SU-DHL-6 (cell line): ENCODE data around the gene CYLD.

Experiments
- H2AFZ ChIP-seq: fragments of 200-600 bp; sonication (generic); 2 replicates; pipeline ENCODE4 v1.6.1; 2014; ENCODE audit warnings: low read depth, mild to moderate bottlenecking, moderate library complexity, mixed read lengths, antibody characterized with exemption, low read length; ENCODE audit not compliant: severe bottlenecking
- H3F3A ChIP-seq: fragments of 200-600 bp; shearing (Covaris generic); 2 replicates; pipeline ENCODE4 v1.6.0; 2016; ENCODE audit warnings: antibody characterized with exemption, mild to moderate bottlenecking; ENCODE audit not compliant: insufficient read depth
- H3K27ac ChIP-seq: fragments of 200-600 bp; sonication (generic); 2 replicates; pipeline ENCODE4 v1.5.1; 2016; ENCODE audit warnings: low read depth, mild to moderate bottlenecking, low read length, moderate library complexity, mixed read lengths
- H3K27me3 ChIP-seq: fragments of 200-600 bp; sonication (generic), shearing (Covaris generic); 2 replicates; pipeline ENCODE4 v1.6.0; 2014; ENCODE audit warnings: mild to moderate bottlenecking, low read length
- H3K36me3 ChIP-seq: fragments of 200-600 bp; sonication (generic); 2 replicates; pipeline ENCODE4 v1.6.1; 2014; ENCODE audit warnings: mild to moderate bottlenecking, low read length, mixed read lengths
- H3K4me2 ChIP-seq: fragments of 300-600, 200-600 bp; shearing (Covaris generic), sonication (generic); 2 replicates; pipeline ENCODE4 v1.6.0; 2014; ENCODE audit warnings: low read length, low read depth, mild to moderate bottlenecking; ENCODE audit not compliant: poor library complexity, severe bottlenecking
- H3K4me3 ChIP-seq: fragments of 200-600 bp; sonication (generic); 2 replicates; pipeline ENCODE4 v1.5.1; 2014; ENCODE audit warnings: antibody characterized with exemption, low read length, mild to moderate bottlenecking, mixed read lengths; ENCODE audit not compliant: insufficient read depth, poor library complexity, severe bottlenecking
- H3K79me2 ChIP-seq: fragments of 200-600 bp; sonication (generic); 2 replicates; pipeline ENCODE4 v1.6.1; 2014; ENCODE audit warnings: mild to moderate bottlenecking, low read length, moderate library complexity; ENCODE audit not compliant: insufficient read depth
- H3K9ac ChIP-seq: fragments of 200-600 bp; sonication (generic); 2 replicates; pipeline ENCODE4 v1.7.0; 2014; ENCODE audit warnings: mild to moderate bottlenecking, low read length
- H3K9me2 ChIP-seq: fragments of 200-600 bp; sonication (generic); replicated peaks from 2 replicates; pipeline ENCODE4 v1.6.1; 2014; ENCODE audit warnings: low read length; ENCODE audit not compliant: insufficient read depth
- H3K9me3 ChIP-seq: fragments of 200-600 bp; sonication (generic); 2 replicates; pipeline ENCODE4 v1.6.1; 2014; ENCODE audit warnings: low read length, mixed read lengths; ENCODE audit not compliant: insufficient read depth
- H4K20me1 ChIP-seq: fragments of 200-600 bp; sonication (generic); 2 replicates; pipeline ENCODE4 v1.6.1; 2014; ENCODE audit warnings: low read depth, mild to moderate bottlenecking, antibody characterized with exemption, low read length, moderate library complexity, mixed read lengths
- CTCF ChIP-seq: fragments of 200-600 bp; sonication (generic); IDR thresholded peaks from one replicate; pipeline ENCODE4 v1.5.1; 2017; ENCODE audit warnings: antibody characterized with exemption, mild to moderate bottlenecking, low read length, moderate library complexity; ENCODE audit not compliant: insufficient read depth, poor library complexity, severe bottlenecking
- EZH2phosphoT487 ChIP-seq: fragments of 200-600 bp; sonication (generic), shearing (Covaris generic); conservative IDR thresholded peaks from 2 replicates; pipeline ENCODE4 v1.6.1; 2018; ENCODE audit warnings: mild to moderate bottlenecking, antibody characterized with exemption, low read length, moderate library complexity, mixed read lengths

The CYLD gene

DNA sequence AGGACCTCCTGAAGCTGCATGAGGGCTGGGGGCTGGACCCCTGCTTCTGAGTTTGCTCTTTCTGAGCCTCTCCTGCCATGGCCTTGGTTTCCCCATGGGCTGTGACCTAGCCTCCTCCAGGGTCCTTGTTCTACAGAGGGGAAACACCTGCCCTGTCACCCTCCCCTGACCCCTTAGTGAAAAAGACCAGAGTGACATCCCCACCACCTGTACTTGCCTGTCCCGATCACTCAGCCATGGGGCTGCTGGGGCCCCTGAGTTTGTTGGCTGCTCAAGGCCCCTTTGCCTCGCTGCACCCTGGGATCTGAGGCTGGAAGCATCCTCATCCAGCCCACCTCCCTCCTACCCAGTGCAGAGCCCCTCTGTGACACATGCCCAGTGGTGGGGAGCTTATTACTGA lies 47.7 kb upstream of the CYLD start:
- H3K4me2 ChIP-seq: no peak overlapping the region
- no peaks in the 10 kb centered on the region for H3K36me3 ChIP-seq
- no peaks in the 10 kb centered on the region for H4K20me1 ChIP-seq
- no peak overlapping the region for H3K27ac ChIP-seq
- H3K4me3 ChIP-seq: no peak overlapping the region
- H3K79me2 ChIP-seq: no peaks in the 10 kb centered on the region
- no peaks in the 10 kb centered on the region for H3K27me3 ChIP-seq
- no peak overlapping the region for H3K9ac ChIP-seq
- no peak overlapping the region for H2AFZ ChIP-seq
- no peaks in the 10 kb centered on the region for H3K9me2 ChIP-seq
- no peaks in the 10 kb centered on the region for H3K9me3 ChIP-seq
- H3F3A ChIP-seq: no peaks in the 10 kb centered on the region
- TF ChIP-seq CTCF (no peak), EZH2phosphoT487 (no peak)

DNA sequence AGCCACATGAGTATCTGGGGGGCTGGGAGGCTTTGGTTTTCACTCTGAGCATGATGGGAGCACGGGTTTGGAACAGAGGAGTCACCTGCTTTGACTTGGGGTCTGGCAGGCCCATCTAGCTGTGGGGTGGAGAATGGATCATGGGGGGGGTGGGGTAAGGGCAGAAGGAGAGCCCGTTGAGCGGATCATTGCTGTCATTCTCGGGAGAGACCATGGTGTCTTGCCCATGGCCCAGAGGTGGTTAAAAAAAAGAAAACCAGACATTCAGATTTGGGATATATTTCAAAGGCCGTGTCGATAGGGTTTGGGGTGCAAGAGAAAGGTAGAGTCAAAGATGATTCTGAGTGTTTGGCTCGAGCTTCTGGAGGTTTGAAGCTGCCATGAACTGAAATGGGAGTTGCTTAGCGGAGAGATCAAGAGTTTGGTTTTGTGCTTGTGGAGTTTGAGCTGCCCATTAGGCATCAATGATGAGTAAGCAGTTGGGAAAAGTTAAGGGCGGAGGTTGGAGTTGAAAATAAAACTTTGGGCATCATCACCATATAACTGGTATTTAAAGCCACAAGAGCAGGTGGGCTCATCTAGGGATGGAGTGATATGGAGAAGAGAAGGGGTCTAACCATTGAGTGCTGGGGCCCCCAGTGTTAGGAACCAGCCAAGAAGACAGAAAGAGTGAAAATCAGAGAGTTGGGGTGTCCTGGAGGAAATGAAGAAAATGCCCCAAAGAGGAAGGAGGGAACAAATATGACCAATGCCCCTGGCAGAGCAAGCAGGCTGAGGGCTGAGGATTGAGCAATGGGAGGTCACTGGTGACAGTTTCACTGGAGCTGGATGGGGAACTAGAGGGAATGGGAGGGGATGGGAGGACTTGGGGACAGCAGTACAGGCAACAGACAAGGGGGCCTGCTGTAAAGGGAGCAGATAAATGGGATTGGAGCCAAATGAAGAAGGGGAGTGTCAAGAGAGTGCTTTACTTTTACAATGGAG lies 46.6 kb upstream of the CYLD start:
- Histone ChIP-seq H3K9me2 (no peaks in the 10 kb centered on the region), H3K4me3 (no peak overlapping the region), H3F3A (no peaks in the 10 kb centered on the region), H3K27ac (no peak overlapping the region), H3K4me2 (no peak overlapping the region), H3K9me3 (no peaks in the 10 kb centered on the region), H3K79me2 (no peaks in the 10 kb centered on the region), H3K27me3 (no peaks in the 10 kb centered on the region), H2AFZ (no peak overlapping the region), H3K9ac (no peak overlapping the region), H4K20me1 (no peaks in the 10 kb centered on the region), H3K36me3 (no peaks in the 10 kb centered on the region)
- TF ChIP-seq EZH2phosphoT487 (no peak), CTCF (no peak)

GRCh38 chr16:50696126-50696525 lies 45.8 kb upstream of the CYLD start:
- TF ChIP-seq EZH2phosphoT487 (no peak), CTCF (no peak)
- H3K4me2 ChIP-seq: no peak overlapping the region
- H4K20me1 ChIP-seq: no peaks in the 10 kb centered on the region
- H3K27ac ChIP-seq: no peak overlapping the region
- no peaks in the 10 kb centered on the region for H3K9me2 ChIP-seq
- no peak overlapping the region for H2AFZ ChIP-seq
- no peaks in the 10 kb centered on the region for H3F3A ChIP-seq
- no peaks in the 10 kb centered on the region for H3K79me2 ChIP-seq
- H3K4me3 ChIP-seq: no peak overlapping the region
- H3K27me3 ChIP-seq: no peaks in the 10 kb centered on the region
- H3K36me3 ChIP-seq: no peaks in the 10 kb centered on the region
- no peaks in the 10 kb centered on the region for H3K9me3 ChIP-seq
- no peak overlapping the region for H3K9ac ChIP-seq
